A673 (cell line): ENCODE data around the gene NCBP3. TPM values are rescaled to one million over a fixed set of nuclear protein-coding genes. Genes with fewer than 3 reads are reported as not detected.

Experiments used
- BruUV-seq: library from RNA; stranded (reverse); fragments of 400-500 nt; replicated peaks from 2 replicates; lab custom pipeline; 2021; lab: Mats Ljungman, UMichigan
- CTCF ChIA-PET: fragments of 300-600 bp; sonication (Branson Sonifier 250); formaldehyde crosslinking; loops from one replicate; lab custom pipeline; 2022; ENCODE audit warnings: antibody characterized with exemption; lab: Charles Lee
- POLR2A ChIA-PET: fragments of 300-600 bp; sonication (Branson Sonifier 250); formaldehyde crosslinking; loops from one replicate; lab custom pipeline; 2022; ENCODE audit warnings: antibody characterized with exemption; ENCODE audit not compliant: low non-redundant PET; lab: Charles Lee
- DNase-seq: peaks from one replicate; pipeline ENCODE4 v3.0.0-alpha.2; 2015; ENCODE audit warnings: low spot score
- H3K27ac ChIP-seq: fragments of 200-600 bp; sonication (generic); 2 replicates; pipeline ENCODE4 v1.5.1; 2016; ENCODE audit warnings: mixed run types, low read depth, mild to moderate bottlenecking, mixed read lengths, antibody characterized with exemption, low read length; ENCODE audit not compliant: poor library complexity, severe bottlenecking
- H3K27me3 ChIP-seq: fragments of 200-600 bp; sonication (generic); replicated peaks from 2 replicates; pipeline ENCODE4 v1.6.1; 2017; ENCODE audit warnings: mixed run types, low read depth, mild to moderate bottlenecking, mixed read lengths, antibody characterized with exemption, low read length; ENCODE audit not compliant: insufficient read depth, poor library complexity
- H3K36me3 ChIP-seq: fragments of 200-600 bp; sonication (generic); 2 replicates; pipeline ENCODE4 v1.6.1; 2016; ENCODE audit warnings: mixed run types, mild to moderate bottlenecking, mixed read lengths, antibody characterized with exemption, low read length; ENCODE audit not compliant: insufficient read depth, poor library complexity, severe bottlenecking
- H3K4me1 ChIP-seq: fragments of 200-600 bp; sonication (generic); 2 replicates; pipeline ENCODE4 v1.6.1; 2017; ENCODE audit warnings: mixed run types, mild to moderate bottlenecking, mixed read lengths, antibody characterized with exemption, low read length; ENCODE audit not compliant: insufficient read depth, poor library complexity, severe bottlenecking
- H3K4me3 ChIP-seq: fragments of 200-600 bp; sonication (generic); 2 replicates; pipeline ENCODE4 v1.5.1; 2016; ENCODE audit warnings: low read depth, mixed run types, mild to moderate bottlenecking, mixed read lengths, low read length; ENCODE audit not compliant: poor library complexity, severe bottlenecking
- H3K9me3 ChIP-seq: fragments of 200-600 bp; sonication (generic); 2 replicates; pipeline ENCODE4 v1.6.1; 2016; ENCODE audit warnings: mixed run types, low read depth, mild to moderate bottlenecking, mixed read lengths, antibody characterized with exemption, low read length; ENCODE audit not compliant: poor library complexity, severe bottlenecking
- CTCF ChIP-seq: fragments of 300-800, 200-600 bp; sonication (generic); conservative IDR thresholded peaks from 2 replicates; pipeline ENCODE4 v1.5.1; 2017; ENCODE audit warnings: low read depth, mild to moderate bottlenecking, antibody characterized with exemption, low read length, moderate library complexity, mixed read lengths
- EZH2 ChIP-seq: fragments of 200-600 bp; sonication (generic); IDR thresholded peaks from 2 replicates; pipeline ENCODE4 v1.6.1; 2017; ENCODE audit warnings: borderline replicate concordance, low read depth, mild to moderate bottlenecking, mixed read lengths, antibody characterized with exemption, low read length; ENCODE audit not compliant: poor library complexity, severe bottlenecking
- intact Hi-C: fragments of 100-400 bp; cut with micrococcal nuclease; formaldehyde crosslinking; loops from one replicate; pipeline ENCODE4 v1.10.0; 2022; ENCODE audit not compliant: unreplicated experiment
- total RNA-seq: library from RNA; stranded (reverse); gene quantifications from 2 replicates; pipeline ENCODE4 v1.2.3, GENCODE V29; 2021

NCBP3 gene
- total RNA-seq, 1 experiment from 2014 or later, result 59.9 TPM

GRCh38 chr17:3893003-3893719 lies 47.1 kb upstream of the NCBP3 start, which contains the start of gene CAMKK1:
CAMKK1 (minus strand) TSS chr17:3893053; CDS start chr17:3885687, 7,366 bp downstream.
- no TSS peak for BruUV-seq
- ChIA-PET CTCF (interaction anchor here (1.0 kb wide), 1 partner anchor 47 kb away, joined by 3 read pairs; the partner anchor contains the start of gene NCBP3), POLR2A (interaction anchor here (0.5 to 0.6 kb wide), 2 partner anchors 11 to 48 kb away, joined by 3 to 8 read pairs; no protein-coding TSS in a partner anchor)
- DNase-seq, result peak; percentile 92
- no peaks in the 10 kb centered on the region for H3K9me3 ChIP-seq
- H3K4me3 ChIP-seq, result peak within 1 kb of the TSS; percentile 74
- no peak for TF ChIP-seq CTCF
- no peak for TF ChIP-seq EZH2
- no peaks in the 10 kb centered on the region for H3K36me3 ChIP-seq
- peaks cover 46% of the 10 kb centered on the region for H3K4me1 ChIP-seq
- intact Hi-C loops, result no loop called here
- H3K27me3 ChIP-seq, result no peaks in the 10 kb centered on the region
- peak within 1 kb of the TSS; percentile 61 for H3K27ac ChIP-seq

- no TSS peak for BruUV-seq
- Histone ChIP-seq H3K27ac (no peak overlapping the region), H3K9me3 (no peaks in the 10 kb centered on the region), H3K36me3 (no peaks in the 10 kb centered on the region), H3K4me1 (peaks cover 51% of the 10 kb centered on the region), H3K27me3 (no peaks in the 10 kb centered on the region), H3K4me3 (peak overlapping the region; percentile 74)
- peak; percentile 64 for DNase-seq
- POLR2A ChIA-PET, result interaction anchor here (0.6 kb wide), 2 partner anchors 12 to 221 kb away, joined by 3 to 8 read pairs; no protein-coding TSS in a partner anchor
- intact Hi-C loops, result no loop called here
- CTCF ChIA-PET, result interaction anchor here (0.5 to 1.0 kb wide), 2 partner anchors 10 to 46 kb away, joined by 3 to 5 read pairs; partner anchors contain the start of gene NCBP3
- TF ChIP-seq EZH2 (no peak), CTCF (no peak)
Observed at GRCh38 chr17:3892095-3892998, 46.3 kb upstream of the NCBP3 start.

DNA sequence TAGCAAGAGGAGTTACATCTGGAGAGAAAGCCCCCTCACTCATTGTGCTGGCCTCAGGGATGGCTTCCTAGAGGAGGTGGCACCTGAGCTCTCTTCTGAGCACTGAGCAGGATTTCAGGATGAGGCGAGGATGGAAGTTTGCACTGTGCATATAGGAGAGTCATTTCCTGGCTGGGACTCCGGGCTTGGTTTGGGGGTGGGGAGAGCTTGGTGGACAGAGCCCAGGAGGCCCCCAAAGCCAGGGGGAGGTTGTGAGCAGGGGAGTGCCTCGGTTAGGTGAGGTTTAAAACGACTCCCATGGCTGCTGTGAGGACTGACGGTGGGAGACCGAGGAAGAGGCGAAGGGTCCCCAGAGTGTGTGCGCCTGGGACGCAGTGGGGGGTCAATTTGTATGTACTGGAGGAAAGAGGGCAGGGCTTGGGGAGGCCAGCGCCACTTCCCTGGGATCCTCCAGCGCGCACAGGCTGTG lies 45.6 kb upstream of the NCBP3 start:
- intact Hi-C loops, result no loop called here
- peaks cover 56% of the 10 kb centered on the region for H3K4me1 ChIP-seq
- ChIA-PET CTCF (no interaction called here), POLR2A (no interaction called here)
- no peaks in the 10 kb centered on the region for H3K36me3 ChIP-seq
- TF ChIP-seq CTCF, result no peak
- no peak for TF ChIP-seq EZH2
- no peak overlapping the region for H3K27ac ChIP-seq
- peak overlapping the region; percentile 74 for H3K4me3 ChIP-seq
- H3K27me3 ChIP-seq, result no peaks in the 10 kb centered on the region
- no peak for DNase-seq
- no TSS peak for BruUV-seq
- H3K9me3 ChIP-seq, result no peaks in the 10 kb centered on the region
